NOMO-1 treated with dmso at 0.1 percent for 144 hours (cell line): ENCODE data around the gene CCT4.
"Not testable (repeated sequence)": the region's sequence is repeated elsewhere in the genome, so short reads cannot be mapped to it uniquely, and the experiment has no call there.

ENCODE experiments used
- DNase-seq: peaks from one replicate; lab custom pipeline; 2025; ENCODE audit not compliant: unreplicated experiment; lab: John Stamatoyannopoulos, UW

CCT4 gene

DNA sequence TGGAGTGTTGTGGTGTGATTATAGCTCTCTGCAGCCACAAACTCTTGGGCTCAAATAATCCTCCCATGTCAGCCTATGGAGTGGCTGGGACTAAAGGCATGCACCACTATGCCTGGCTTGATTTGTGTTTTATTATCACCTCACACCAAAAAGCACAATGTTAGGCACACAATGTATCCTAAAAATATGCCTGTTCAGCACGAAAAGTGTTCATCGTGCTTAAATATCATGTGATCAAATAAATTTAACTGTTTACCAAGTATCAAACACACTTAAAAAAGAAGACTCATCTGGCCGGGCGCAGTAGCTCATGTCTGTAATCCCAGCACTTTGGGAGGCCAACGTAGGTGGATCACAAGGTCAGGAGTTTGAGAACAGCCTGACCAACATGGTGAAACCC, 5.6 kb downstream of the CCT4 start:
- DNase-seq = no peak

DNA sequence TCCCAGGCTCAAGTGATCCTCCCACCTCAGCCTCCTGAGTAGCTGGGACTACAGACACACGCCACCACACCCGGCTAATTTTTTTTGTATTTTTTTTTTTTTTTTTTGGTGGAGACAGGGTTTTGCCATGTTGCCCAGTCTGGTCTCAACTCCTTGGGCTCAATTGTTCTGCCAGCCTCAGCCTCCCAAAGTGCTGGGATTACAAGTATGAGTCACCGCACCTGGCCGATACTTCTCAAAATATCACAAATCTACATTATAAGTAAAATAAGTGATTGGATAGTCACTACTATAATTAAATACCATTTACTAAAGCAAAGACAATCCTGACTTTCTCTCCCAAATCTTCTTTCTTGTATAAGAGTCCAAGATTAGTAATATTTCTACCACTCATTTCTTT, 9.1 kb downstream of the CCT4 start:
- not testable (repeated sequence) for DNase-seq

DNA sequence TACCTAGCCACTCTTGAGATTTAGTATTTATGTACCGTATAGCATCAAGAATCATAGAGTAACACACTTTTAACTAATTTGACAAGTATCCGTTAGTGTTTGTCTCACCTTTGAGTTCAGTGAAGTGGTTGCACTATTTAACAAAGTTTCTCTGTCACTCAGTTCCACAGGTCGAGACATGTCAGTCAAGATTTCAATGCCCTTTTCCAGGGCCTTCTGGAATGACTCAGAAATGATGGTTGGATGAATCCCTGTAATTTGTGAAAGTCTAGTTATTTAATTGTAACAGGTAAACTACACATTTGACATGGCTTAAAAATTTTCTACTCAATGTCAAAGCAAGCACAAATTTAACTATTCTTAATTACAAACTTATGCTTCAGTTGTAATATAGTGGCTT, 9.7 kb downstream of the CCT4 start:
- no peak for DNase-seq

DNA sequence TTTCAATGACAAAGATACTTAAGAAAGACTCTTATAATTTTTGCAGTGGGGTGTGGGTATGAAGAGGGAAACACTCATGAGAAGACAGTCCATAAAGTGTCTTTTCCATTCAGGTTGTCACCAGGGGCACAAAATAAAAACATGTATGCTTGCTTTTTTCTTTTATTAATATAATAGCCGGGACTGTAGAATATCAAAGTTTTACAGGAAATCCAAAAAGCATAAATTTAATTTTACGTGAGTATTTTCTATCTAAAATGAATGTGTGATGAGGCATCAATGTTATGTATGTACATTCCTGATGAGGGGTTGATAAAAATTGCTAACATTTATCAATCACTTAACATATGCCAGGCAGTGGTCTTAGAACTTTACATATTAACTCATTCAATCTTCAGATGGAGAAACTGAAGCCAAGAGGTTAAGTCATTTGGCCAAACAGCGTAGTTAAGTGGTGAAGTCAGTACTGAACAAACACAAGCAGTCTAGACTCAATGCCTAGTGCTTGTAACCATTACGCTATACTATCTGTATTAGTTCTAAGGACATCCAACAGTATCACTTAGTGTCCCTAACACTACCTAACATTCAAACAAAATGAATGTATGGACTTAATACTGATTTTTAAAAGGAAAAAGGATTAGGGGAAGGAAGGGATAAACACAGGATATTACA, 10.7 kb downstream of the CCT4 start:
- no peak for DNase-seq

DNA sequence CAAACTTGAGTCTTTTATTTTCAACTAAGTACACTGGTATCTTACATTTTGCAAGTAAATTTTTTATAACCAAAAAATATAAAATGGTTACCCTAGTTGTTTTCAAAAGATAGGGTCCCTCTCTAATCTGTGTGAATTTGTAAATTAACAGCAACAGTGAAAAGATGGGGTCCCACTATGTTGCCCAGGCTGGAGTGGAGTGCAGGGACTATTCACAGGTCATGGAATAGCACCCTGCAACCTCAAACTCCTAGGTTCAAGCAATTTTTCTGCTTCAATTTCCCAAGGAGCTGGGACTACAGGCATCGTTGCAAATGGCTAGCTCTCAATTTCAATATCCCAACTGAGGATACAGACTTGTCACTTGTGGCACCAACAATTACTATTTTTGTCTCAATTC, 12.1 kb downstream of the CCT4 start:
- DNase-seq = no peak

DNA sequence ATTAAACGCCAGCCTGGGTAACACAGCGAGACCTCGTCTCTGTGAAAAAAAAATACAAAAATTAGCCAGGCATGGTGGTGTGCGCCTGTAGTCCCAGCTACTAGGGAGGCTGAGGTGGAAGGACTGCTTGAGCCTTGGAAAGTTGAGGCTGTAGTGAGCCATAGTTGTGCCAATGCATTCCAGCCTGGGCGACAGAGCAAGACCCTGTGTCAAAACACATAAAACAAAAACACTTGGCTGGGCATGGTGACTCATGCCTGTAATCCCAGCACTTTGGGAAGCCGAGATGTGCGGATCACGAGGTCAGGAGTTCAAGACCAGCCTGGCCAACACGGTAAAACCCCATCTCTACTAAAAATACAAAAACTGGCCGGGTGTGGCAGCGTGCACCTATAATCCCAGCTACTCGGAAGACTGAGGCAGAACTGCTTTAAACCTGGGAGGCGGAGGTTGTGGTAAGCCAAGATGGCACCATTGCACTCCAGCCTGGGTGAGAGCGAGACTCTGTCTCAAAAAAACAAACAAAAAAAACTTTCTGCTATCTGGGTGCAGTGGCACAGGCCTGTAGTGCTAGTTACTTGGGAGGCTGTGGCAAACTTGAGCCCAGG, 21.9 kb downstream of the CCT4 start:
- DNase-seq = not testable (repeated sequence)

DNA sequence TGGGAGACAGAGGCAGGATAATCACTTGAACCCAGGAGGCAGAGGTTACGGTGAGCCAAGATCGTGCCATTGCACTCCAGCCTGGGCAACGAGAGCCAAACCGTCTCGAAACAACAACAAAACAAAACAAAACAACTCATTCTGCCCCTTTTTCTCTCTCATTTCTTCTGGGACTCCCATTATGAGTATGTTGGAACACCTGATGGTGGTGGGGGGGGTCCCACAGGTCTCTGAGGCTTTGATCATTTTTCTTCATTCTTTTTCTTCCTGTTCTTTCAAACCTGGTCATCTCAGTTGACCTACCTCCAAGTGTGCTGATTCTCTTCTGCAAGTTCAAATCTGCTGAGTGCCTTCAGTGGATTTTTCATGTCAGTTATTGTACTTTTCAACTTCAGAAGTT, 26.4 kb downstream of the CCT4 start:
- no peak for DNase-seq

DNA sequence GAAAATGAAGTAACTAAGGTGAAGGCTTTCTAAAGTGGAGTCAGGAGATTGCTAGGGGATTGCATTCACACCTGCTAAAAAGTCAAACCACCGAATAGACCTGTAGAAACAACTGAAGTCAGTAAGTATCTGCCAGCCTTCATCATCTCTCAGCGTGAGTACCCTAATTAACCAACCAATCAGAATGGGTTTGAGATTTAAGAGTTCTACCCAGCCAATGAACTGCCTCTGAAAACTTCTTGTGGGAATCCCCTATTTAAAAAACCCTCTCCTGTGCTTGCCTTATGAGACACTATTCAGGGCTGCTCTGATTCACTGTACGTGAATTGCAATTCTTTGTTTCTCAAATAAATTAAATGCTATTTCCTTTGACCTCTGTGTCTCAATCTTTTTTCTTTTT, 31.2 kb downstream of the CCT4 start:
- DNase-seq = no peak

DNA sequence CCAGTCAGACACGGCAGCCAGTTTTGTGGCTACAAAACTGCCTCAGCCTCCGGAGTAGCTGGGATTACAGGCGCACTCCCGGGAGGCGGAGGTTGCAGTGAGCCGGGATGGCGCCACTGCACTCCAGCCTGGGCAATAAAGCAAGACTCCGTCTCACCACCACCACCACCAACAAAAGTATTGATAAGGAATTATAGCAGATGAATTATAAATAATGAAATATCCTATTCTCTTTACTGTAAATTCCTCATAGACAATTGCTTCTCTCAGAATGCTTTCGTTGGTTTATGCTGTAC, 33.2 kb downstream of the CCT4 start:
- DNase-seq = no peak

DNA sequence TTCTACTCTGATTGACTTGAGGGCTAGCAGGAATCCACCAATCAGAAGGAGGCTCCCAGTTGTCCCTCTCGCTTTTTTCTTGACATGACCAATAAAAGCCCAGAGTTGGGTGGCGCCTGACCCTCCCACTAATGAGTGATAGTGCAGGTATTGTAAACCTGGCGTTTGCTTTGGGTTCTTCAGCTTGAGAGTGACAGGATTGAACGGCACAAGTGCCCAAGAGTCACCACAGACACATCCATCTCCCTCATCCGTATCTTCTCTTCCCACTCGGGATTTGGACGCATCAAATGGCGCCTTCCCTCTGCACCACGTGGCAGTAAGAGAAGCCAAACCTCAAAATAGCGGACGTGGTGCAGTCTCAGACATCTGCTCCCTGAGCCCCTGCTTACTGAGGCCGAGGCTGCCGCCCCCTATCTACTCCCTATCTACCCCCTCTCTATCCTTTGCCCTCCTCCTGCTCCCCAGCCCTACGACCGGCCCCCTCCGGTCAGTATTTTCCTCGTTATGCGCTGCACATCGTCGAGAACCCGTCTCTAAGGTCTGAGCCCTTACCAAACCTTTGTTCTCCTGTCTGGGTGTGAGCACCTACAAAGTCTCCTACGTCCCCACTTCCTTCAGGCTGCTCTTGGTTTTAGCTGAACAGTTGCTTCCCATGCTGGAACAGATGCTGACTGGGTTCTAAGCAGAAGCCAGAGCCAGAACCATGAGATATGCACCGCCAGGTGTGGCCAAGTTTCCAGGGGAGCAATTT, 33.7 kb downstream of the CCT4 start:
- peak; percentile 89 for DNase-seq

DNA sequence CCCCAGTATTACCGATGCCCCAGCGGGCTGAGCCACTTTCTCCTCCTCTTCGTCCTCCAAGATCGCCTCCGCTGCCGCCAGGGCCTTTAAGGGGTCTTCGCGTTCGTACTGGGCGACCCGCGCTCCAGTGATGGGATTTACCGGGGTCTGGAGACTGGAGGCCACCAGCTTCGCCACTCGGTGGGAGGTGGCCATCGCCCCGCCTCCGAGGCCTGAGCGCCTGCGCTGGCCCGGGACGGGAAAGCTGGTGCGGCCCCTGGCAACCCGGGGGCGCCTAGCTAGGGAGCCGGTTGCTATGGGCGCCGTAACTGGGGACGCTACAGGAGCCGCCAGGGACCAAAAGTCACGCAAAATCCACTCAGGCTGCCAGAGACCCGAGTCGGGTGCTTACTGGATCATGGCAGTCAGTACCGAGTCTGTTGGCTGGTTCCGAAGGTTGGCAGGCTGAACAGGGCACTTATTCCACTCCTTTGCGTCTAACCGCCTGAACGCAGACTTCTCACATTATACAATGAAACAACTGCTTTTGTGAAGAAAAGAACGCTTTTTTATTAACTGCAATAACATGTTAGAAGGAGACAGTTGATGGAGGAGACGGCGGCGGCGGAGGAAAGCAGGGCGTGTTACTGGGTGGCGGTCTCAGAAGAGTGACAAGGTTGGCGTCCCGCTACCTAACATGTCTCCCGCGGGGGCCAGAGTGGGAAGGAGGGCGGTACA, 34.5 kb downstream of the CCT4 start, which contains the start of gene FAM161A:
TSS of gene FAM161A (minus strand) at position 214 of the 717 bp plus-strand sequence. CDS start at position 195, 19 bp downstream.
- DNase-seq = peak; percentile 59

DNA sequence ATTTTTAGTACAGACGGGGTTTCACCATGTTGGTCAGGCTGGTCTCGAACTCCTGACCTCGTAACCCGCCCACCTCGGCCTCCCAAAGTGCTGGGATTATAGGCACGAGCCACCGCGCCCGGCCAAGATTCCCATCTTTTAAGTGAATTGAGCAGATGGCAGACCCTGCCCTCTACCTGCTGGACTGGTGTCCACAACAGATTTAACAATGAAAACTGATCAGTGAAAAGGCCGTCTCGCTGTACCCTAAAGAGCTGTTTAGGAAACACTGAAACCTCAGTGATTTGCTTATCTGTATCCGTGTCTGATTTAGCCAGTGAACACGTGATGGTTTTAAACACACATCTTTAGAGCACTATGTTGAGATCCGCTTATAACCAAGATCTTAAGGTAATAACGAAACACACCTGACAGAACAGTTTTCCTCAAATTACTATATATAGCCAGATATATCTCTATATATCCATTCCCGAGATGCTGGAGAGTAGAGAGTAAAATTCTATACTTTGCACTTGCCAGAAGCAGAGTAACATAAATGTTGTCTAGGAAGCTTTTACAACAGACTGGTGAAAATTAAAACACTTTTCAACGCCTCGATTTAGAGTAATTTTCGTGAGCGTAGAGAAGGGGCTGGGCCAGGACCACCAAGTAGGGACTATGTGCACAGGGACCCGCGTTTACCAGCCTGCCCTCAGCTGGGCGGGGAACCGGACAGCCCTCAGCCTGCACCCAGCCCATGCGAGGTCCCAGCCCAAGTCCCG, 35.2 kb downstream of the CCT4 start:
- no peak for DNase-seq

DNA sequence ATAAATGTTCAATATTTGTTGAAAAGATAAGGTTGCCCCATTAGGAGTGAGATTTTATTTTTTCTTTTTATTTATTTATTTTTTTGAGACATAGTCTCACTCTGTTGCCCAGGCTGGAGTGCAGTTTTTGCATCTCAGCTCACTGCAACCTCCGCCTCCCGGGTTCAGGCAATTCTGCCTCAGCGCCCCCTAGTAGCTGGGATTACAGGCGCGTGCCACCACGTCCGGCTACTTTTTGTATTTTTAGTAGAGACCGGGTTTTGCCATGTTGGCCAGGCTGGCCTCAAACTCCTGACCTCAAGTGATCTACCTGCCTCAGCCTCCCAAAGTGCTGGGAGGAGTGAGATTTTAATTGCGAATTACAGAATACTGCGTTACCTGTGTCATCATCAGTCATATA, 37.2 kb downstream of the CCT4 start:
- not testable (repeated sequence) for DNase-seq

DNA sequence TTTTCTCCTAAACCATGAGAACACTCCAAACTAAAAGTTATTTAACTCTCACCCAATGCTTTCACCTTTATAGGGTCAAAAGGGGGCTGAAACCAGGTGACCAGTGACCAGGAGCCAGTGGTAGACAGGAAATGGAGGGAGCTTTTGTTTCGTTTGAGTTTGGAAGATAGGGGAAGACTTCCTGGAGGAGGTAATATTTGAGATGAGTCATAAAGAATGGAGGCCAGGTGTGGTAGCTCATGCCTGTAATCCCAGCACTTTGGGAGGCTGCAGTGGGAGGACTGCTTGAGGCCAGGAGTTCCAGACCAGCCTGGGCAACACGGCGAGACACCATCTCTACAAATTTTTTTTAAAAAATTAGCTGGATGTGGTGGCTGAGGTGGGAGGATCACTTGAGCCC, 43.1 kb downstream of the CCT4 start:
- no peak for DNase-seq

DNA sequence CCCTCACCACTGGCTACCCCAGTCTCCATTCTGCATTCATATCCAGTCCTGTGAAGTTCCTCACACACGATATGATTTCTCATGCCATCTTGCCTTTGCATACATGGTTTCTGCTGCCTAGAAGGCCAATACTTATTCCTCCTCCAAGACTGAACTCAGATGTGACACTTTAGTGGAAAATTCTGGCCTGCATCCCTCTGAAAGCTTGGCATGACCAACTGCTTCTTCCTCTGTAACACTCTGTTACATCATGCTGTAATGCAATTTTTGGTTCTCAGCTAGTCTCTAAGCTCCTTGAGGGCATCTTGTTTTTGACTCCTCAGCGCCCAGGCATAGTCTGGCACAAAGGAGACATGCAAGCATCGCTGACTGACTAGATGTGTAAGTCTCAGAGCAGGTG, 47.2 kb downstream of the CCT4 start:
- no peak for DNase-seq

DNA sequence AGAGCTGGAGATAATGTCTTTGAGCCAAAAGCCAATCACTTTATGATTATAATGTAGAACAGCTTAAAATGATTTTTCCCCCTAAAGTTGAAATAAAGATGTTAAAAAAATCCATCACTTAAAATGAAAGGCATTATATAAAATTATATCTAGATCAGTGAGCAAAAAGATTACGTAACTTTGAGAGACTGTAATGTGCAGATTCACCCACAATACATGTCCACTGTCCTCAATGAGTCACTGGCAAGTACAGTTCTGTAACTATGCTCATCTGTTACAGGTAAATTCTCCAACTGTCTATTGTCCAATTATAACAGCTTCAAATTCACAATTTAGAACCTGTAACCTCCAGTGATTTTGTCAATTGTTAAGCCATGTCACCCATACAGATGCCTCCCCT, 53.6 kb downstream of the CCT4 start:
- DNase-seq = no peak

DNA sequence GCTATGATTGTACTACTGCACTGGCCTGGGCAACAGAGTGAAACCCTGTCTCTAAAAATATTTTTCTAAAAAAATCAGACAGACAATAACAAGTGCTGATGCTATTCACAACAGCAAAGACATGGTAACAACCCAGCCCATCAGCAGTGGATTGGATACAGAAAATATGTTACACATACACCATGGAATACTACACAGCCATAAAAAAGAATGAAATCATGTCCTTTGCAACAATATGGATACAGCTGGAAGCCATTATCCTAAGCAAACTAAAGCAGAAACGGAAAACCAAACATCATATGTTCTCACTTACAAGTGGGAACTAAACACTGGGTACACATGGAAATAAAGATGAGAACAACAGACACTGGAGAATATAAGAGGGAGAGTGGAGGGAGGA, 54.5 kb downstream of the CCT4 start:
- no peak for DNase-seq

DNA sequence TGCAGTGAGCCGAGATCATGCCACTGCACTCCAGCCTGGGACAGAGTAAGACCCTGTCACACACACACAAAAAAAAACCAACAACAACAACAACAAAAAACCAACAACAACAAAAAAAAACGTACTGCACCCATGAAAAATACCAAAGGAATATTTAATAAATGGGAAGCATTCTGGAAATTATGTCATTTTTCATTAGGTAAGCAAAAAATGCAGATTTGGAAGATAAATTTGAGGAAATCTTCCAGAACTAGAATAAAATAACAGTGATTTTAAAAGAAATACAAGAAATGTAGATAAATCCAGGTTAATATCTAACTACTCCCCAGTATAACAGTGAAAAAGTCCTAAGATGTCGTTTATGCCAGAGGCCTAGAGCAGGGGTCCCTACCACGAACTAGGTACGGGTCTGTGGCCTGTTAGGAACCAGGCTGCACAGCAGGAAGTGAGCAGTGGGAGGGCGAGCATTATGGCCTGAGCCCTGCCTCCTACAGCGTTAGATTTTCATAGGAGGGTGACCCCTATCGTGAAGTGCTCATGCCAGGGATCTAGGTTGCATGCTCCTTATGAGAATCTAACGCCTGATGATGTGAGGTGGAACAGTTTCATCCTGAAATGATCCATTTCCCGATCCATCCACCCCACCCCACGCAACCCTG, 56.1 kb downstream of the CCT4 start:
- no peak for DNase-seq

DNA sequence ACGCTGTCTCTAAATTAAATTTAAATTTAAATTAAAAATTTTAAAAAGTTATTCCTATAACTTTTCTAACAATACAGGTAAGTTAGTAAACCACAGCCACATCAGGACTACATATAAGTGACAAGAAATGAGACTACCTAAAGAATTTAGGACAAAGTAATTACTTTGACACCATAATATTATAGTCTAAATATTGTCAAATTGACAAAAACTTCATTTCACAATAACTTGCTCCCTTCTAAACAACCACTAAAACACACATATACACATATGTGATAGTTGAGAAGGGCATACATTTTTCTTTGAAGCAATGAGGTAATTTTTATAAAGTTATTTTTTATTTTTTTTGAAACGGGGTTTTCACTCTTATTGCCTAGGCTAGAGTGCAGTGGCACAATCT, 66.2 kb downstream of the CCT4 start:
- no peak for DNase-seq
